ENCODE measurements around the gene TLCD3A. TPM values are rescaled to one million over a fixed set of nuclear protein-coding genes. Genes with fewer than 3 reads are reported as not detected.

Gene TLCD3A
- total RNA-seq (2021): 21.6 to 24.9 TPM (median 23.4 TPM) in 3 replicates
- percentile 81 among the genes with signal in this experiment for Bru-seq, nascent RNA
- long read RNA-seq, experiment 1, transcript FAM57A-203 (4 exons, 2,386 nt): minor isoform, 17 of 91 reads
- long read RNA-seq, experiment 1, transcript FAM57A-202 (5 exons, 2,412 nt): major isoform, 56 of 91 reads
- long read RNA-seq, experiment 1, partial matches to known transcripts: 6 of 91 reads
- long read RNA-seq, experiment 1, other reads (novel, unspliced or antisense): 9 of 91 reads
- long read RNA-seq, experiment 2, partial matches to known transcripts: 6 of 39 reads
- long read RNA-seq, experiment 2, other reads (novel, unspliced or antisense): 29 of 39 reads
- long read RNA-seq, experiment 3, partial matches to known transcripts: 0 of 12 reads
- long read RNA-seq, experiment 3, other reads (novel, unspliced or antisense): 8 of 12 reads

DNA sequence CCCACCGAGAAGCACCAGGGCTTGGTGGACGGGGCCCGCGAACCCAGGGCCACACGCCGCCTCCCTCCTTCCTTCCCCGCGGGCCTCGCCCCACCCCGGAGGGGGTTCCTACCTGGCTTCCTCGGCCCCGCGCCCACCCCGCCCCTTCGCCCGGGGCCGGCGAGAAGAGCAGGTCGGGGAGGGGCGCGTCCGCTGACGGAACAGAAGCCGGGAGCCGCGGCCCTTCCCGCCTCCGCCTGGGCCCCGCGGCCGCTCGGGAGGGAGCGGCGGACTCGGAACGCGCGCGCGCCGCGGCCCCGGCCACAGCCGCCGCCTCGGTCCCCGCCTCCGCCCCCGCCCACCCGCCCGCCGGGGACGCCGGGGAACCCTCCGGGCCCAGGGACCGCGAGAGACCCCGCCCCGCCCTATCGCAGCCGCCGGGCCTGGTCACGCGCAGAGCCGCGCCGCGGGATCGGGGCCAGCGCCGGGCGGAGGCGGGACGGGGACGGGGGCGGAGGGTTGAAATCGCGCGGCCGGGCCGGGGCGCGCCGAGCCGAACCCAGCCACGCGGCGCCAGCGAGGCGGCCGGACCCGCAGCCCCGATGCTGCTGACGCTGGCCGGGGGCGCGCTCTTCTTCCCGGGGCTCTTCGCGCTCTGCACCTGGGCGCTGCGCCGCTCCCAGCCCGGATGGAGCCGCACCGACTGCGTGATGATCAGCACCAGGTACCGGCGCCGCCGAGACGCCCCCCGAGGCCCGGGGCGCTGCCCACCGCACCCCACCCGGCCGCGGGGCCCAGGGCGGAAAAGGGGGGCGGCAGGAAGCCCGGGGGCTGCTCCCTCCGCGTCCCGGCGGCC lies at the start of gene TLCD3A:
Gene TLCD3A (plus strand): TSS at position 530 of the 835 bp plus-strand sequence. CDS start 52 bp downstream, at position 582.
- DNase-seq (ENCODE audit: low spot score) (peak; percentile 70), ATAC-seq (peak; percentile 74)
- POLR2A ChIA-PET: no interaction called here
- Mint-ChIP-seq H3K4me3 (peak within 1 kb of the TSS; percentile 86), H3K36me3 (peaks cover 24% of the 10 kb centered on the region), H3K4me1 (peaks cover 18% of the 10 kb centered on the region), H3K27ac (no peak within 1 kb of the TSS), H3K9me3 (no peaks in the 10 kb centered on the region), H3K27me3 (ENCODE audit: low read depth) (peaks cover 8% of the 10 kb centered on the region)
- TF ChIP-seq MYBL2 (CRISPR knock-in tag; IDR thresholded peaks at IDR 0.05) (no peak), TEAD1 (CRISPR knock-in tag; IDR thresholded peaks at IDR 0.05) (no peak), GTF2I (CRISPR knock-in tag; conservative IDR thresholded peaks at IDR 0.05) (no peak), ZNF219 (CRISPR knock-in tag; IDR thresholded peaks at IDR 0.05; ENCODE audit: borderline replicate concordance) (no peak), IRF2 (CRISPR knock-in tag; IDR thresholded peaks at IDR 0.05; ENCODE audit: borderline replicate concordance, low read depth) (no peak), RORB (CRISPR knock-in tag; IDR thresholded peaks at IDR 0.05) (no peak), SP1 (CRISPR knock-in tag; conservative IDR thresholded peaks at IDR 0.05) (peak; percentile 27; the same call in 1 of the 2 replicates), RELA (CRISPR knock-in tag; IDR thresholded peaks at IDR 0.05; ENCODE audit: borderline replicate concordance) (no peak), FOXJ3 (CRISPR knock-in tag; IDR thresholded peaks at IDR 0.05; ENCODE audit: borderline replicate concordance) (no peak), ETV6 (CRISPR knock-in tag; IDR thresholded peaks at IDR 0.05) (no peak), JAZF1 (CRISPR knock-in tag; IDR thresholded peaks at IDR 0.05) (no peak), SMAD4 (CRISPR knock-in tag; IDR thresholded peaks at IDR 0.05) (no peak)
- TF ChIP-seq, protein P1, sequence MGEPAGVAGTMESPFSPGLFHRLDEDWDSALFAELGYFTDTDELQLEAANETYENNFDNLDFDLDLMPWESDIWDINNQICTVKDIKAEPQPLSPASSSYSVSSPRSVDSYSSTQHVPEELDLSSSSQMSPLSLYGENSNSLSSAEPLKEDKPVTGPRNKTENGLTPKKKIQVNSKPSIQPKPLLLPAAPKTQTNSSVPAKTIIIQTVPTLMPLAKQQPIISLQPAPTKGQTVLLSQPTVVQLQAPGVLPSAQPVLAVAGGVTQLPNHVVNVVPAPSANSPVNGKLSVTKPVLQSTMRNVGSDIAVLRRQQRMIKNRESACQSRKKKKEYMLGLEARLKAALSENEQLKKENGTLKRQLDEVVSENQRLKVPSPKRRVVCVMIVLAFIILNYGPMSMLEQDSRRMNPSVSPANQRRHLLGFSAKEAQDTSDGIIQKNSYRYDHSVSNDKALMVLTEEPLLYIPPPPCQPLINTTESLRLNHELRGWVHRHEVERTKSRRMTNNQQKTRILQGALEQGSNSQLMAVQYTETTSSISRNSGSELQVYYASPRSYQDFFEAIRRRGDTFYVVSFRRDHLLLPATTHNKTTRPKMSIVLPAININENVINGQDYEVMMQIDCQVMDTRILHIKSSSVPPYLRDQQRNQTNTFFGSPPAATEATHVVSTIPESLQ (CRISPR knock-in tag; IDR thresholded peaks at IDR 0.05): no peak
- TF ChIP-seq, protein P2, sequence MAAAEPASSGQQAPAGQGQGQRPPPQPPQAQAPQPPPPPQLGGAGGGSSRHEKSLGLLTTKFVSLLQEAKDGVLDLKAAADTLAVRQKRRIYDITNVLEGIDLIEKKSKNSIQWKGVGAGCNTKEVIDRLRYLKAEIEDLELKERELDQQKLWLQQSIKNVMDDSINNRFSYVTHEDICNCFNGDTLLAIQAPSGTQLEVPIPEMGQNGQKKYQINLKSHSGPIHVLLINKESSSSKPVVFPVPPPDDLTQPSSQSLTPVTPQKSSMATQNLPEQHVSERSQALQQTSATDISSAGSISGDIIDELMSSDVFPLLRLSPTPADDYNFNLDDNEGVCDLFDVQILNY (CRISPR knock-in tag; IDR thresholded peaks at IDR 0.05): peak; percentile 73; the same call in 1 of the 2 replicates
- TF ChIP-seq, protein P3, sequence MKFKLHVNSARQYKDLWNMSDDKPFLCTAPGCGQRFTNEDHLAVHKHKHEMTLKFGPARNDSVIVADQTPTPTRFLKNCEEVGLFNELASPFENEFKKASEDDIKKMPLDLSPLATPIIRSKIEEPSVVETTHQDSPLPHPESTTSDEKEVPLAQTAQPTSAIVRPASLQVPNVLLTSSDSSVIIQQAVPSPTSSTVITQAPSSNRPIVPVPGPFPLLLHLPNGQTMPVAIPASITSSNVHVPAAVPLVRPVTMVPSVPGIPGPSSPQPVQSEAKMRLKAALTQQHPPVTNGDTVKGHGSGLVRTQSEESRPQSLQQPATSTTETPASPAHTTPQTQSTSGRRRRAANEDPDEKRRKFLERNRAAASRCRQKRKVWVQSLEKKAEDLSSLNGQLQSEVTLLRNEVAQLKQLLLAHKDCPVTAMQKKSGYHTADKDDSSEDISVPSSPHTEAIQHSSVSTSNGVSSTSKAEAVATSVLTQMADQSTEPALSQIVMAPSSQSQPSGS (CRISPR knock-in tag; IDR thresholded peaks at IDR 0.05; ENCODE audit: borderline replicate concordance, low read depth): no peak
- TF ChIP-seq, protein P4, sequence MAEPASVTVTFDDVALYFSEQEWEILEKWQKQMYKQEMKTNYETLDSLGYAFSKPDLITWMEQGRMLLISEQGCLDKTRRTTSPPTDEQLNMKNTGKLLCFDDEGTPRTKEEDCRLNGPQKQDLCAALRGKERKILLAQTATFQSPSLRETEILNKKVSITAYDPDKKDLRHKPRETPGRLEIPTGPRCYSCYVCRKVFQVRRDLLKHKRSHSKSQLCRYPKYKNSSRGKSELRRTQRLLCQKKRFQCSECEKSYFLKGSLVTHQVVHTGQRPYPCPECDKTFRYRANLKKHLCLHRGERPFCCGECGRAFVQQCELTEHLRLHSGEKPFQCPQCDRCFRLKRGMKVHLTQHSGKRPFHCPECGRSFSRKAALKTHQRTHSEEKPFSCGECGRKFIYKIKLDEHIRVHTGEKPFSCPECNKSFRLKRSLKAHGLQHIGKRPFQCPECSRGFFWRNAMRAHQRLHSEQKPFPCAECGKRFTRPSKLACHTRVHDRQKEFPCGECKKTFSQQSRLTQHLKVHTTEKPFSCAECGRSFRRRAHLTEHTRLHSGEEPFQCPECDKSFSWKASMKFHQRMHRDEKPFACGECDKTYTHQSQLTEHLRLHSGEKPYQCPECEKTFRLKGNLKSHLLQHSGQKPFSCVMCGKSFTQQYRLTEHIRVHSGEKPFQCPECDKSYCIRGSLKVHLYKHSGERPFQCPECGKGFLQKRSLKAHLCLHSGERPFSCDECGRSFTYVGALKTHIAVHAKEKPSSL (CRISPR knock-in tag; conservative IDR thresholded peaks at IDR 0.05): no peak
- TF ChIP-seq, protein P5, sequence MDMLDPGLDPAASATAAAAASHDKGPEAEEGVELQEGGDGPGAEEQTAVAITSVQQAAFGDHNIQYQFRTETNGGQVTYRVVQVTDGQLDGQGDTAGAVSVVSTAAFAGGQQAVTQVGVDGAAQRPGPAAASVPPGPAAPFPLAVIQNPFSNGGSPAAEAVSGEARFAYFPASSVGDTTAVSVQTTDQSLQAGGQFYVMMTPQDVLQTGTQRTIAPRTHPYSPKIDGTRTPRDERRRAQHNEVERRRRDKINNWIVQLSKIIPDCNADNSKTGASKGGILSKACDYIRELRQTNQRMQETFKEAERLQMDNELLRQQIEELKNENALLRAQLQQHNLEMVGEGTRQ (CRISPR knock-in tag; IDR thresholded peaks at IDR 0.05): peak; percentile 44; the same call in 1 of the 2 replicates
- TF ChIP-seq, protein P6, sequence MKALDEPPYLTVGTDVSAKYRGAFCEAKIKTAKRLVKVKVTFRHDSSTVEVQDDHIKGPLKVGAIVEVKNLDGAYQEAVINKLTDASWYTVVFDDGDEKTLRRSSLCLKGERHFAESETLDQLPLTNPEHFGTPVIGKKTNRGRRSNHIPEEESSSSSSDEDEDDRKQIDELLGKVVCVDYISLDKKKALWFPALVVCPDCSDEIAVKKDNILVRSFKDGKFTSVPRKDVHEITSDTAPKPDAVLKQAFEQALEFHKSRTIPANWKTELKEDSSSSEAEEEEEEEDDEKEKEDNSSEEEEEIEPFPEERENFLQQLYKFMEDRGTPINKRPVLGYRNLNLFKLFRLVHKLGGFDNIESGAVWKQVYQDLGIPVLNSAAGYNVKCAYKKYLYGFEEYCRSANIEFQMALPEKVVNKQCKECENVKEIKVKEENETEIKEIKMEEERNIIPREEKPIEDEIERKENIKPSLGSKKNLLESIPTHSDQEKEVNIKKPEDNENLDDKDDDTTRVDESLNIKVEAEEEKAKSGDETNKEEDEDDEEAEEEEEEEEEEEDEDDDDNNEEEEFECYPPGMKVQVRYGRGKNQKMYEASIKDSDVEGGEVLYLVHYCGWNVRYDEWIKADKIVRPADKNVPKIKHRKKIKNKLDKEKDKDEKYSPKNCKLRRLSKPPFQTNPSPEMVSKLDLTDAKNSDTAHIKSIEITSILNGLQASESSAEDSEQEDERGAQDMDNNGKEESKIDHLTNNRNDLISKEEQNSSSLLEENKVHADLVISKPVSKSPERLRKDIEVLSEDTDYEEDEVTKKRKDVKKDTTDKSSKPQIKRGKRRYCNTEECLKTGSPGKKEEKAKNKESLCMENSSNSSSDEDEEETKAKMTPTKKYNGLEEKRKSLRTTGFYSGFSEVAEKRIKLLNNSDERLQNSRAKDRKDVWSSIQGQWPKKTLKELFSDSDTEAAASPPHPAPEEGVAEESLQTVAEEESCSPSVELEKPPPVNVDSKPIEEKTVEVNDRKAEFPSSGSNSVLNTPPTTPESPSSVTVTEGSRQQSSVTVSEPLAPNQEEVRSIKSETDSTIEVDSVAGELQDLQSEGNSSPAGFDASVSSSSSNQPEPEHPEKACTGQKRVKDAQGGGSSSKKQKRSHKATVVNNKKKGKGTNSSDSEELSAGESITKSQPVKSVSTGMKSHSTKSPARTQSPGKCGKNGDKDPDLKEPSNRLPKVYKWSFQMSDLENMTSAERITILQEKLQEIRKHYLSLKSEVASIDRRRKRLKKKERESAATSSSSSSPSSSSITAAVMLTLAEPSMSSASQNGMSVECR (CRISPR knock-in tag; IDR thresholded peaks at IDR 0.05; ENCODE audit: borderline replicate concordance): peak; percentile 24; the same call in 1 of the 2 replicates
- TF ChIP-seq, protein P7, sequence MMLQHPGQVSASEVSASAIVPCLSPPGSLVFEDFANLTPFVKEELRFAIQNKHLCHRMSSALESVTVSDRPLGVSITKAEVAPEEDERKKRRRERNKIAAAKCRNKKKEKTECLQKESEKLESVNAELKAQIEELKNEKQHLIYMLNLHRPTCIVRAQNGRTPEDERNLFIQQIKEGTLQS (CRISPR knock-in tag; conservative IDR thresholded peaks at IDR 0.05): no peak
- TF ChIP-seq, protein P8, sequence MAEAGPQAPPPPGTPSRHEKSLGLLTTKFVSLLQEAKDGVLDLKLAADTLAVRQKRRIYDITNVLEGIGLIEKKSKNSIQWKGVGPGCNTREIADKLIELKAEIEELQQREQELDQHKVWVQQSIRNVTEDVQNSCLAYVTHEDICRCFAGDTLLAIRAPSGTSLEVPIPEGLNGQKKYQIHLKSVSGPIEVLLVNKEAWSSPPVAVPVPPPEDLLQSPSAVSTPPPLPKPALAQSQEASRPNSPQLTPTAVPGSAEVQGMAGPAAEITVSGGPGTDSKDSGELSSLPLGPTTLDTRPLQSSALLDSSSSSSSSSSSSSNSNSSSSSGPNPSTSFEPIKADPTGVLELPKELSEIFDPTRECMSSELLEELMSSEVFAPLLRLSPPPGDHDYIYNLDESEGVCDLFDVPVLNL (CRISPR knock-in tag; IDR thresholded peaks at IDR 0.05; ENCODE audit: borderline replicate concordance, low read depth): no peak
- CTCF ChIA-PET: no interaction called here

Data from WTC11 (cell line).